Measurements from ENCODE around the gene MLXIPL. TPM values are rescaled to one million over a fixed set of nuclear protein-coding genes. Genes with fewer than 3 reads are reported as not detected.
A peak's percentile ranks its signal among the peaks of the same experiment; 100 is the strongest.

MLXIPL gene
- total and polyA plus RNA-seq, 7 donors: 1.6 to 15.0 (median 7.2) TPM

- intact Hi-C loops (cut with DNase I): no loop called here
- H3K4me3 ChIP-seq: no peak overlapping the region
- peaks cover 15 to 58% (median 26%) of the 10 kb centered on the region in 3 donors for H3K27me3 ChIP-seq
- no peaks in the 10 kb centered on the region for H3K36me3 ChIP-seq
- WGBS, 2 donors: 39 to 54% methylated on average over 9 of the region's 9 CpGs
- TF ChIP-seq POLR2A (IDR thresholded peaks at IDR 0.05) (no peak), EP300 (IDR thresholded peaks at IDR 0.05) (no peak), POLR2AphosphoS5 (IDR thresholded peaks at IDR 0.05) (no peak), CTCF (IDR thresholded peaks at IDR 0.05) (no peak)
- no peak for DNase-seq
- no peaks in the 10 kb centered on the region for H3K9me3 ChIP-seq
- no peak overlapping the region for H3K27ac ChIP-seq
- peaks cover 0 to 11% (median 10%) of the 10 kb centered on the region in 4 donors for H3K4me1 ChIP-seq
Measured at GRCh38 chr7:73649576-73649975, 25.3 kb upstream of the MLXIPL start.

GRCh38 chr7:73648593-73649332 lies 24.4 kb upstream of the MLXIPL start:
- peaks cover 15 to 65% (median 26%) of the 10 kb centered on the region in 3 donors for H3K27me3 ChIP-seq
- intact Hi-C loops (cut with DNase I): no loop called here
- 56 to 67% methylated on average over 1 of the region's 1 CpG for WGBS, 2 donors

GRCh38 chr7:73647725-73648592 lies 23.6 kb upstream of the MLXIPL start:
- Histone ChIP-seq H3K9me3 (no peaks in the 10 kb centered on the region), H3K27ac (no peak overlapping the region), H3K27me3 (peaks cover 15 to 66% (median 26%) of the 10 kb centered on the region in 3 donors), H3K4me1 (peaks cover 0 to 11% (median 10%) of the 10 kb centered on the region in 4 donors), H3K4me3 (peak overlapping the region in 3 of 4 donors; percentile 35 to 49 (median 47)), H3K36me3 (no peaks in the 10 kb centered on the region)
- WGBS, 2 donors: 1% methylated on average over 62 of the region's 62 CpGs
- no peak for TF ChIP-seq CTCF (IDR thresholded peaks at IDR 0.05)
- no peak for TF ChIP-seq EP300 (IDR thresholded peaks at IDR 0.05)
- no peak for TF ChIP-seq POLR2AphosphoS5 (IDR thresholded peaks at IDR 0.05)
- no peak for TF ChIP-seq POLR2A (IDR thresholded peaks at IDR 0.05)
- DNase-seq: no peak
- intact Hi-C loops (cut with DNase I): no loop called here

More at GRCh38 chr7:73648593-73649332, 24.4 kb upstream of the MLXIPL start:
- no peak overlapping the region for H3K4me3 ChIP-seq
- no peak overlapping the region for H3K27ac ChIP-seq
- TF ChIP-seq CTCF (IDR thresholded peaks at IDR 0.05) (no peak), EP300 (IDR thresholded peaks at IDR 0.05) (no peak), POLR2A (IDR thresholded peaks at IDR 0.05) (no peak)
- H3K4me1 ChIP-seq: peaks cover 0 to 11% (median 10%) of the 10 kb centered on the region in 4 donors
- no peaks in the 10 kb centered on the region for H3K9me3 ChIP-seq
- no peaks in the 10 kb centered on the region for H3K36me3 ChIP-seq
- no peak for DNase-seq

- intact Hi-C loops (cut with DNase I): no loop called here
- Histone ChIP-seq H3K27ac (no peak overlapping the region), H3K36me3 (no peaks in the 10 kb centered on the region), H3K4me1 (peaks cover 0 to 11% (median 10%) of the 10 kb centered on the region in 4 donors), H3K4me3 (peak overlapping the region in 1 of 4 donors; percentile 49), H3K27me3 (peaks cover 15 to 66% (median 26%) of the 10 kb centered on the region in 3 donors), H3K9me3 (no peaks in the 10 kb centered on the region)
- WGBS, 2 donors: 42 to 45% methylated on average over 16 of the region's 16 CpGs
- DNase-seq: no peak
- TF ChIP-seq POLR2AphosphoS5 (IDR thresholded peaks at IDR 0.05) (no peak), EP300 (IDR thresholded peaks at IDR 0.05) (no peak), POLR2A (IDR thresholded peaks at IDR 0.05) (no peak), CTCF (IDR thresholded peaks at IDR 0.05) (no peak)
Measured at GRCh38 chr7:73646785-73647724, 22.7 kb upstream of the MLXIPL start.
